ENCODE measurements around the gene BEX2.
A peak's percentile ranks its signal among the peaks of the same experiment; 100 is the strongest.
"Not testable (repeated sequence)": the region's sequence is repeated elsewhere in the genome, so short reads cannot be mapped to it uniquely, and the experiment has no call there.

The BEX2 gene

GRCh38 chrX:103310555-103311398 is at the start of gene BEX2:
Gene BEX2, minus strand, starts transcription at chrX:103310990. Its CDS starts 1,014 bp downstream, at chrX:103309976.
- DNase-seq (ENCODE audit: low spot score) = peak; percentile 66

GRCh38 chrX:103360092-103360491 is 49.3 kb upstream of the BEX2 start:
- DNase-seq (ENCODE audit: low spot score) = no peak

- not testable (repeated sequence) for DNase-seq (ENCODE audit: low spot score)
Measured at GRCh38 chrX:103359605-103360004, 48.8 kb upstream of the BEX2 start.

GRCh38 chrX:103357871-103358270 is 47.1 kb upstream of the BEX2 start:
- no peak for DNase-seq (ENCODE audit: low spot score)

- no peak for DNase-seq (ENCODE audit: low spot score)
Measured at GRCh38 chrX:103356858-103357257, 46.1 kb upstream of the BEX2 start.

GRCh38 chrX:103356130-103356798 is 45.5 kb upstream of the BEX2 start, which contains the start of gene TCEAL9:
Gene TCEAL9, plus strand, starts transcription at chrX:103356506. Its CDS starts 1,179 bp downstream, at chrX:103357685.
- DNase-seq (ENCODE audit: low spot score) = peak; percentile 65

- no peak for DNase-seq (ENCODE audit: low spot score)
Measured at GRCh38 chrX:103347682-103348397, 37.0 kb upstream of the BEX2 start.

GRCh38 chrX:103344606-103345005 is 33.8 kb upstream of the BEX2 start:
- DNase-seq (ENCODE audit: low spot score) = no peak

- DNase-seq (ENCODE audit: low spot score) = peak; percentile 57
Measured at GRCh38 chrX:103343105-103343504, 32.3 kb upstream of the BEX2 start.

- peak; percentile 72 for DNase-seq (ENCODE audit: low spot score)
Measured at GRCh38 chrX:103338663-103339062, 27.9 kb upstream of the BEX2 start.

- no peak for DNase-seq (ENCODE audit: low spot score)
Measured at GRCh38 chrX:103330681-103331288, 20.0 kb upstream of the BEX2 start.

GRCh38 chrX:103329991-103330390 is 19.2 kb upstream of the BEX2 start, which contains the start of gene TCEAL7:
Gene TCEAL7, plus strand, starts transcription at chrX:103330239. Its CDS starts 1,165 bp downstream, at chrX:103331404.
- peak; percentile 82 for DNase-seq (ENCODE audit: low spot score)

GRCh38 chrX:103311399-103311780 is 600 bp upstream of the BEX2 start:
- DNase-seq (ENCODE audit: low spot score) = no peak

- DNase-seq (ENCODE audit: low spot score) = no peak
Measured at GRCh38 chrX:103309860-103310554, 783 bp downstream of the BEX2 start.

GRCh38 chrX:103305666-103306065 is 5.1 kb downstream of the BEX2 start:
- not testable (repeated sequence) for DNase-seq (ENCODE audit: low spot score)

GRCh38 chrX:103304705-103305104 is 6.1 kb downstream of the BEX2 start:
- DNase-seq (ENCODE audit: low spot score) = no peak

- no peak for DNase-seq (ENCODE audit: low spot score)
Measured at GRCh38 chrX:103293118-103293517, 17.7 kb downstream of the BEX2 start.

- no peak for DNase-seq (ENCODE audit: low spot score)
Measured at GRCh38 chrX:103279624-103280023, 31.2 kb downstream of the BEX2 start.

GRCh38 chrX:103276581-103277002 is 34.2 kb downstream of the BEX2 start, which contains the start of gene TCEAL5:
Gene TCEAL5, minus strand, starts transcription at chrX:103276750. Its CDS starts 2,187 bp downstream, at chrX:103274563.
- peak; percentile 34 for DNase-seq (ENCODE audit: low spot score)

- no peak for DNase-seq (ENCODE audit: low spot score)
Measured at GRCh38 chrX:103275947-103276567, 34.7 kb downstream of the BEX2 start.

- DNase-seq (ENCODE audit: low spot score) = no peak
Measured at GRCh38 chrX:103274284-103274683, 36.5 kb downstream of the BEX2 start.
